Kidney (tissue), 14 donors: ENCODE measurements around the gene RAD51B. TPM values are rescaled to one million over a fixed set of nuclear protein-coding genes. Genes with fewer than 3 reads are reported as not detected.
"Not testable (repeated sequence)": the region's sequence is repeated elsewhere in the genome, so short reads cannot be mapped to it uniquely, and the experiment has no call there.

Source experiments
- DNase-seq, 5 donors: peaks; one replicate each; pipeline ENCODE4 v3.0.0-alpha.2; 2013 to 2020
- FAIRE-seq: peaks from 2 replicates; lab custom pipeline; 2012; peaks lifted over from hg19 to GRCh38; lab: Jason Lieb, UNC
- H3K27ac ChIP-seq, 2 donors: one replicate each; pipeline ENCODE4 v1.7.0; 2013; ENCODE audit warnings: low read depth in 2 of 2, low read length in 2 of 2, inconsistent platforms in 1 of 2
- H3K27me3 ChIP-seq: one replicate; pipeline ENCODE4 v1.7.1; 2013; ENCODE audit warnings: low read length, inconsistent platforms; ENCODE audit not compliant: control insufficient read depth, insufficient read depth
- H3K36me3 ChIP-seq, 3 donors: one replicate each; pipeline versions ENCODE4 v1.7.0 to v1.7.1; 2013; ENCODE audit warnings: low read length in 3 of 3, control low read depth in 1 of 3, inconsistent platforms in 1 of 3; ENCODE audit not compliant: insufficient read depth in 3 of 3, control insufficient read depth in 2 of 3
- H3K4me1 ChIP-seq, 3 donors: one replicate each; pipeline versions ENCODE4 v1.7.0 to v1.7.1; 2013; ENCODE audit warnings: low read length in 3 of 3, inconsistent platforms in 1 of 3, low read depth in 1 of 3; ENCODE audit not compliant: control insufficient read depth in 2 of 3, insufficient read depth in 2 of 3
- H3K4me3 ChIP-seq, 3 donors: one replicate each; pipeline versions ENCODE4 v1.7.0 to v1.8.1; 2013; ENCODE audit warnings: low read length in 3 of 3, control low read depth in 1 of 3, inconsistent platforms in 1 of 3
- H3K9ac ChIP-seq, 3 donors: one replicate each; pipeline versions ENCODE4 v1.7.0 to v1.7.1; 2013; ENCODE audit warnings: low read length in 3 of 3, control low read depth in 1 of 3, inconsistent platforms in 1 of 3
- H3K9me3 ChIP-seq, 3 donors: one replicate each; pipeline versions ENCODE4 v1.7.0 to v1.7.1; 2013; ENCODE audit warnings: low read length in 3 of 3, control low read depth in 1 of 3, inconsistent platforms in 1 of 3; ENCODE audit not compliant: control insufficient read depth in 2 of 3, insufficient read depth in 1 of 3
- CTCF ChIP-seq: IDR thresholded peaks from 3 replicates; pipeline ENCODE4 v1.5.1; 2012; ENCODE audit warnings: mild to moderate bottlenecking, moderate library complexity, borderline replicate concordance; ENCODE audit not compliant: insufficient read depth; ENCODE audit errors: extremely low read depth
- intact Hi-C: fragments of 100-400 bp; cut with DNase I; formaldehyde crosslinking; loops from one replicate; pipeline ENCODE4 v1.11.1; 2022
- polyA plus RNA-seq: library from polyadenylated mRNA; stranded (reverse); fragments of 350-450 nt; fragmentation: Illumina TruSeq; extraction: RNeasy Lipid Tissue Mini Kit (QIAGEN cat#74804); gene quantifications from one replicate; pipeline ENCODE4 v1.2.3, GENCODE V29; 2014; ENCODE audit warnings: low read depth, low replicate concordance; ENCODE audit not compliant: insufficient read depth
- total RNA-seq: library from RNA; stranded (reverse); fragmentation: NEBNext Ultra II Directional; extraction: Animal tissue kit (Norgen Biotek cat#: 25700); gene quantifications from one replicate; pipeline ENCODE4 v1.2.1, GENCODE V29; 2021
- donor health status: control.
- donor health status: control.
- donor health status: control.
- donor health status: control.
- donor health status: control.
- donor health status: DM: yes; HTN: yes; CAD: no.
- donor health status: Normal renal cell carcinoma (clear cell type).

RAD51B gene
- total and polyA plus RNA-seq, 2 donors from 2014 or later = 6.9 to 18.0 TPM

- intact Hi-C loops = no loop called here
- no peaks in the 10 kb centered on the region for H3K9me3 ChIP-seq
- no peak overlapping the region for H3K27ac ChIP-seq
- no peaks in the 10 kb centered on the region for H3K36me3 ChIP-seq
- FAIRE-seq (no peak), DNase-seq (no peak)
- peaks cover 2 to 14% (median 10%) of the 10 kb centered on the region in 3 donors for H3K4me1 ChIP-seq
- no peak overlapping the region for H3K4me3 ChIP-seq
- TF ChIP-seq CTCF = no peak
- no peak overlapping the region for H3K9ac ChIP-seq
- no peaks in the 10 kb centered on the region for H3K27me3 ChIP-seq
These were observed 292.9 kb downstream of the RAD51B start for GRCh38 chr14:68112442-68112841.

DNA sequence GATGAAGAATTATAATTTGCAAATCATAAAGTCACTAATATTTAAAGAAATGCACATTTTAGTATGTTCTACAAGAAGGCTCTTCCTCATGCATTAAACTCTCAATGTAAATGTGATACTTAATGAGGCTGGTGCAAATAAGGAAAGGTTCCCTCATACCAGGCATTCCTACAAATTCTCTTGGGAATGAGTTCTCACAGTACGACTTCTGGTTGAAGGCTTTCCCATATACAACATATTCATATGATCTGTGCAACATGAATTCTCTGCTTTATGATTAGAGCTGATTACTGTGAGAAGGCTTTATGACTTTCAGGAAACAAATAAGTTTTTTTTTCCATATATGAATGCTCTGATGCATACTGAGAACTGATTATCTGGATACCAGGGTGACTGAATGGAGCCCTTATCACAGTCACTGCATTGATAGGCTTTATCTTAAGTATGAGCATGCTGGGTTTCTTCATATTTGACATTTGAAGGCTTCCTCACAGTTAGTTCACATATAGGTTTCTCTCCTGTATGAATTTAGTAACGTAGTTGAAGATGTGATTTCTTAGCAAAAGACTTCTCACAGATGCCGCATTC lies 293.9 kb downstream of the RAD51B start:
- intact Hi-C loops = no loop called here
- Histone ChIP-seq H3K27me3 (no peaks in the 10 kb centered on the region), H3K27ac (no peak overlapping the region), H3K4me1 (peaks cover 2 to 14% (median 10%) of the 10 kb centered on the region in 3 donors), H3K36me3 (no peaks in the 10 kb centered on the region), H3K9me3 (no peaks in the 10 kb centered on the region), H3K4me3 (no peak overlapping the region), H3K9ac (no peak overlapping the region)
- no peak for TF ChIP-seq CTCF
- DNase-seq (peak in 1 of 5 donors; percentile 40), FAIRE-seq (no peak)

DNA sequence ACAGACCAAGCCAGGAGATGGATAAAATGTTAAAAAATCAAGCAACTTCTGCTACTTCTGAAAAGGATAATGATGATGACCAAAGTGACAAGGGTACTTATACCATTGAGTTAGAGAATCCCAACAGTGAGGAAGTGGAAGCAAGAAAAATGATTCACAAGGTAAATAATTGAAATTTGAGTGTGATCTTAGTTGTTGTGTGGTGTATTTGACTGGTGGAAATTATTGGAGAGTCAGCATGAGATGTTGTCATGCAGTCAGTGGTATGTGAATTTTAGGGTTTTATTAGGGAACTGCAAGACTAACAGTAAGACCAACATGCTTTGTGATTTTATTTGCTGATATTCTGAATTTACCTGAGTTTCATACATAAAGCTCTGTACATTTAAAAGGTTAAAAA lies 296.4 kb downstream of the RAD51B start:
- peaks cover 0 to 11% (median 10%) of the 10 kb centered on the region in 3 donors for H3K4me1 ChIP-seq
- H3K36me3 ChIP-seq, H3K9me3 ChIP-seq, H3K27ac ChIP-seq, H3K9ac ChIP-seq, DNase-seq, H3K4me3 ChIP-seq, H3K27me3 ChIP-seq, intact Hi-C loops: not testable (repeated sequence)
- peak; percentile 35 for FAIRE-seq

GRCh38 chr14:68122651-68123050 lies 303.1 kb downstream of the RAD51B start:
- intact Hi-C loops = no loop called here
- Histone ChIP-seq H3K27me3 (no peaks in the 10 kb centered on the region), H3K36me3 (no peaks in the 10 kb centered on the region), H3K4me3 (no peak overlapping the region), H3K4me1 (peaks cover 0 to 3% (median 3%) of the 10 kb centered on the region in 3 donors), H3K9me3 (no peaks in the 10 kb centered on the region), H3K9ac (no peak overlapping the region), H3K27ac (no peak overlapping the region)
- no peak for TF ChIP-seq CTCF
- FAIRE-seq (no peak), DNase-seq (no peak)
